Right lobe of liver (tissue), 4 donors: Measurements from ENCODE around the gene LCN10.
A peak's percentile ranks its signal among the peaks of the same experiment; 100 is the strongest.

ENCODE experiments used
- POLR2A ChIP-seq: fragments of 450-650 bp; IDR thresholded peaks from one replicate; pipeline ENCODE4 v1.6.1; 2017; ENCODE audit warnings: antibody characterized with exemption, mild to moderate bottlenecking
- TF ChIP-seq, protein P1 (sequence below), 4 donors: fragments of 200-600 bp in 3 of 4; fragments of 450-650 bp in 1 of 4; IDR thresholded peaks; one replicate each; pipeline versions ENCODE4 v1.5.1 to v1.8.0; 2016 to 2022; ENCODE audit warnings: antibody characterized with exemption in 4 of 4, mild to moderate bottlenecking in 2 of 4
- donor health status: DM: no; HTN: no; CAD: no.
- donor health status: DM: no; HTN: no; CAD: no.
- donor health status: DM: no; HTN: yes; CAD: no.

- TF ChIP-seq, protein P1, sequence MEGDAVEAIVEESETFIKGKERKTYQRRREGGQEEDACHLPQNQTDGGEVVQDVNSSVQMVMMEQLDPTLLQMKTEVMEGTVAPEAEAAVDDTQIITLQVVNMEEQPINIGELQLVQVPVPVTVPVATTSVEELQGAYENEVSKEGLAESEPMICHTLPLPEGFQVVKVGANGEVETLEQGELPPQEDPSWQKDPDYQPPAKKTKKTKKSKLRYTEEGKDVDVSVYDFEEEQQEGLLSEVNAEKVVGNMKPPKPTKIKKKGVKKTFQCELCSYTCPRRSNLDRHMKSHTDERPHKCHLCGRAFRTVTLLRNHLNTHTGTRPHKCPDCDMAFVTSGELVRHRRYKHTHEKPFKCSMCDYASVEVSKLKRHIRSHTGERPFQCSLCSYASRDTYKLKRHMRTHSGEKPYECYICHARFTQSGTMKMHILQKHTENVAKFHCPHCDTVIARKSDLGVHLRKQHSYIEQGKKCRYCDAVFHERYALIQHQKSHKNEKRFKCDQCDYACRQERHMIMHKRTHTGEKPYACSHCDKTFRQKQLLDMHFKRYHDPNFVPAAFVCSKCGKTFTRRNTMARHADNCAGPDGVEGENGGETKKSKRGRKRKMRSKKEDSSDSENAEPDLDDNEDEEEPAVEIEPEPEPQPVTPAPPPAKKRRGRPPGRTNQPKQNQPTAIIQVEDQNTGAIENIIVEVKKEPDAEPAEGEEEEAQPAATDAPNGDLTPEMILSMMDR (IDR thresholded peaks at IDR 0.05) = peak; percentile 82 to 87 (median 84)
- TF ChIP-seq POLR2A = no peak
These were observed 45.1 kb upstream of the LCN10 start for GRCh38 chr9:136787690-136788400.
